K562 (cell line): Measurements from ENCODE around the gene SLC44A1. TPM values are rescaled to one million over a fixed set of nuclear protein-coding genes. Genes with fewer than 3 reads are reported as not detected.

Source experiments
- ATAC-seq: fragments of 200-7000 bp; cut with Tn5 transposase; 3 replicates; pipeline ENCODE4 v1.9.1; 2020; ENCODE audit warnings: moderate library complexity
- BruUV-seq: library from RNA; stranded (reverse); fragments of 400-500 nt; replicated peaks from 2 replicates; lab custom pipeline; 2021; lab: Mats Ljungman, UMichigan
- CTCF ChIA-PET: fragments of 300-600 bp; formaldehyde crosslinking; extraction: SDS; loops from one replicate; lab custom pipeline; 2021; ENCODE audit warnings: low intra/inter-chr PET ratio; lab: Yijun Ruan, JAX
- POLR2A ChIA-PET: fragments of 300-600, 350-650 bp; sonication (Branson Sonifier 250); formaldehyde crosslinking; extraction: SDS; loops from one replicate; lab custom pipeline; 2021; ENCODE audit warnings: antibody characterized with exemption, inconsistent platforms; lab: Yijun Ruan, JAX
- DNase-seq, 4 experiments: peaks; one replicate each; pipeline versions ENCODE4 v3.0.0 to v3.0.0-alpha.2; 2011 to 2018; ENCODE audit warnings: low spot score in 3 of 4, mixed read lengths in 3 of 4; ENCODE audit errors: extremely low read depth in 1 of 4
- FAIRE-seq: peaks from 2 replicates; lab custom pipeline; 2011; peaks lifted over from hg19 to GRCh38; lab: Jason Lieb, UNC
- H2AFZ ChIP-seq: 2 replicates; pipeline ENCODE4 v1.6.0; 2011; ENCODE audit warnings: low read depth, low read length, control low read depth, inconsistent platforms
- H3K27ac ChIP-seq: fragments of 200-600 bp; 3 replicates; pipeline ENCODE4 v1.8.0; 2011; ENCODE audit warnings: low read depth, mild to moderate bottlenecking, control low read depth, inconsistent platforms, low read length, moderate library complexity, mixed read lengths; ENCODE audit errors: extremely low read depth
- H3K27me3 ChIP-seq, 2 experiments: fragments of 300-600 bp in 1 of 2; 2 replicates in 1 of 2; 3 replicates in 1 of 2; pipeline versions ENCODE4 v1.6.0 to v1.8.0; 2011; ENCODE audit warnings: inconsistent platforms in 2 of 2, low read length in 2 of 2, mild to moderate bottlenecking in 1 of 2, mixed read lengths in 1 of 2, moderate library complexity in 1 of 2; ENCODE audit not compliant: control insufficient read depth in 2 of 2, insufficient read depth in 2 of 2
- H3K36me3 ChIP-seq: fragments of 300-600 bp; 3 replicates; pipeline ENCODE4 v1.8.0; 2011; ENCODE audit warnings: mild to moderate bottlenecking, low read length, inconsistent platforms; ENCODE audit not compliant: control insufficient read depth, insufficient read depth
- H3K4me1 ChIP-seq, 2 experiments: fragments of 200-600 bp in 1 of 2; replicated peaks in 1 of 2; 2 replicates in 1 of 2; 3 replicates in 1 of 2; pipeline versions ENCODE4 v1.5.1 to v1.8.0; 2011; ENCODE audit warnings: inconsistent platforms in 2 of 2, low read length in 2 of 2, mild to moderate bottlenecking in 1 of 2, mixed read lengths in 1 of 2, moderate library complexity in 1 of 2; ENCODE audit not compliant: control insufficient read depth in 2 of 2, insufficient read depth in 2 of 2
- H3K4me2 ChIP-seq: 2 replicates; pipeline ENCODE4 v1.6.1; 2011; ENCODE audit warnings: low read length, control low read depth, inconsistent platforms, mixed read lengths; ENCODE audit not compliant: insufficient read depth
- H3K4me3 ChIP-seq: fragments of 200-600 bp; sonication (generic), shearing (Covaris generic); 2 replicates; pipeline ENCODE4 v1.5.1; 2016; ENCODE audit warnings: control low read depth, inconsistent platforms
- H3K79me2 ChIP-seq: fragments of 200-600 bp; 3 replicates; pipeline ENCODE4 v1.8.0; 2011; ENCODE audit warnings: low read length, inconsistent platforms; ENCODE audit not compliant: control insufficient read depth, insufficient read depth
- H3K9ac ChIP-seq, 2 experiments: 2 replicates each; pipeline versions ENCODE4 v1.6.0 to v1.6.1; 2011; ENCODE audit warnings: low read depth in 2 of 2, low read length in 2 of 2, control low read depth in 1 of 2, inconsistent platforms in 1 of 2, mild to moderate bottlenecking in 1 of 2, mixed read lengths in 1 of 2; ENCODE audit not compliant: insufficient read depth in 1 of 2
- H3K9me1 ChIP-seq: one replicate; pipeline ENCODE4 v1.6.0; 2011; ENCODE audit warnings: inconsistent platforms, mild to moderate bottlenecking, low read length, moderate library complexity; ENCODE audit not compliant: control insufficient read depth, insufficient read depth
- H3K9me3 ChIP-seq: replicated peaks from 2 replicates; pipeline ENCODE4 v1.5.1; 2011; ENCODE audit warnings: low read depth, low read length, inconsistent platforms; ENCODE audit not compliant: control insufficient read depth, insufficient read depth
- H4K20me1 ChIP-seq: replicated peaks from 2 replicates; pipeline ENCODE4 v1.6.1; 2011; ENCODE audit warnings: low read length, inconsistent platforms, mixed read lengths; ENCODE audit not compliant: control insufficient read depth, insufficient read depth
- CEBPB ChIP-seq: fragments of 450-650 bp; IDR thresholded peaks from 2 replicates; pipeline ENCODE4 v1.6.1; 2016; ENCODE audit warnings: missing genetic modification characterization, missing compliant biosample characterization
- HNRNPH1 ChIP-seq: fragments of 200-400 bp; formaldehyde crosslinking; optimal IDR thresholded peaks from 2 replicates; pipeline ENCODE3; 2017; ENCODE audit warnings: low read depth, mild to moderate bottlenecking, low read length, moderate library complexity
- HSF4 ChIP-seq: fragments of 250-450 bp; sonication (Bioruptor Pico); IDR thresholded peaks from 2 replicates; pipeline ENCODE4 v2.1.2; 2022; ENCODE audit warnings: mild to moderate bottlenecking, moderate library complexity, borderline replicate concordance
- JUN ChIP-seq, 2 experiments: sonication (generic) in 1 of 2; formaldehyde crosslinking in 1 of 2; IDR thresholded peaks; 2 replicates each; pipeline versions ENCODE4 v1.6.1 to v1.8.0; 2012 to 2022; ENCODE audit warnings: borderline replicate concordance in 2 of 2, mild to moderate bottlenecking in 2 of 2, improper control_type of control experiment in 1 of 2, low read depth in 1 of 2, low read length in 1 of 2, missing genetic modification reagents in 1 of 2
- KDM2B ChIP-seq: fragments of 250-450 bp; sonication (Bioruptor Pico); IDR thresholded peaks from 2 replicates; pipeline ENCODE4 v1.8.0; 2021; ENCODE audit warnings: mild to moderate bottlenecking, moderate library complexity
- MAFF ChIP-seq: IDR thresholded peaks from 2 replicates; pipeline ENCODE4 v1.6.1; 2012; ENCODE audit warnings: low read length, improper control_type of control experiment
- NCOA2 ChIP-seq, 2 experiments: fragments of 450-650 bp; IDR thresholded peaks; 2 replicates each; pipeline ENCODE4 v1.6.1; 2018; ENCODE audit warnings: mild to moderate bottlenecking in 2 of 2, moderate library complexity in 1 of 2; ENCODE audit not compliant: partially characterized antibody in 2 of 2
- PHB ChIP-seq: fragments of 250-450 bp; sonication (Bioruptor Pico); IDR thresholded peaks from 2 replicates; pipeline ENCODE4 v1.5.0; 2021
- SIRT6 ChIP-seq: IDR thresholded peaks from one replicate; pipeline ENCODE4 v1.6.1; 2012; ENCODE audit warnings: low read depth, mild to moderate bottlenecking, control low read depth, inconsistent platforms, low read length, moderate library complexity
- SRF ChIP-seq, 2 experiments: fragments of 250-450, 450-650 bp in 1 of 2; sonication (Bioruptor Pico) in 1 of 2; sonication (generic) in 1 of 2; formaldehyde crosslinking; IDR thresholded peaks; 2 replicates each; pipeline versions ENCODE4 v1.5.0 to v1.5.1; 2020 to 2022; ENCODE audit warnings: mild to moderate bottlenecking in 1 of 2, missing genetic modification reagents in 1 of 2
- TFAM ChIP-seq: fragments of 250-450 bp; sonication (Bioruptor Pico); conservative IDR thresholded peaks from 2 replicates; pipeline ENCODE4 v1.5.0; 2021; ENCODE audit warnings: mild to moderate bottlenecking, moderate library complexity
- ZBTB7A ChIP-seq: IDR thresholded peaks from 2 replicates; pipeline ENCODE4 v1.6.1; 2011; ENCODE audit warnings: low read depth, mild to moderate bottlenecking, low read length, moderate library complexity, borderline replicate concordance; ENCODE audit not compliant: control insufficient read depth
- ZNF239 ChIP-seq: fragments of 250-450 bp; sonication (Bioruptor Pico); IDR thresholded peaks from 2 replicates; pipeline ENCODE4 v1.4.0; 2020; ENCODE audit warnings: mild to moderate bottlenecking
- ZNF263 ChIP-seq: sonication (generic); formaldehyde crosslinking; IDR thresholded peaks from 2 replicates; pipeline ENCODE4 v1.8.0; 2022; ENCODE audit warnings: mild to moderate bottlenecking, missing genetic modification reagents, borderline replicate concordance
- WGBS: fragments of 100-300 bp; shearing (Covaris generic); methylation state at CpG from one replicate; pipeline ENCODE4 v1.1.6; 2016; ENCODE audit warnings: low coverage, mixed read lengths; ENCODE audit not compliant: insufficient coverage; ENCODE audit errors: missing lambda C conversion rate; 5-methylcytosine and 5-hydroxymethylcytosine counted together
- in situ Hi-C: fragments of 300-500 bp; cut with MboI; formaldehyde crosslinking; loops from 4 replicates; pipeline ENCODE4 v1.15.0; 2018; ENCODE audit warnings: inconsistent platforms, mixed read lengths
- intact Hi-C: fragments of 100-400 bp; cut with micrococcal nuclease; formaldehyde crosslinking; loops from 2 replicates; pipeline ENCODE4 v1.14.2; 2022
- polyA plus RNA-seq, 8 experiments: library from polyadenylated mRNA; depleted of rRNA in 4 of 8; stranded (reverse) in 5 of 8; unstranded in 3 of 8; fragments of >200 nt; fragmentation: Nextera tagmentation in 2 of 8; fragmentation: Illumina TruSeq in 1 of 8; extraction: Ambion mirVana in 2 of 8; extraction: Trizol in 1 of 8; gene quantifications; 2 replicates each; pipeline versions ENCODE4 v1.2.1 to v1.2.3, GENCODE V29; 2011 to 2014; ENCODE audit warnings: inconsistent platforms in 1 of 8, missing spikeins in 1 of 8
- total RNA-seq, 7 experiments: library from RNA; depleted of rRNA in 6 of 7; stranded (reverse); fragments of >200 nt in 6 of 7; fragmentation: Illumina TruSeq in 2 of 7; extraction: Trizol in 2 of 7; gene quantifications; 2 replicates each; pipeline versions ENCODE4 v1.2.1 to v1.2.3, GENCODE V29; 2011 to 2021; ENCODE audit warnings: low replicate concordance in 1 of 7
- TF ChIP-seq, protein P1 (sequence below): sonication (generic); formaldehyde crosslinking; IDR thresholded peaks from 2 replicates; pipeline ENCODE4 v1.8.0; 2022; ENCODE audit warnings: missing genetic modification reagents, mild to moderate bottlenecking, moderate library complexity, borderline replicate concordance
- TF ChIP-seq, protein P2 (sequence below): fragments of 450-650 bp; IDR thresholded peaks from 2 replicates; pipeline ENCODE4 v1.6.1; 2017; ENCODE audit warnings: antibody characterized with exemption, mild to moderate bottlenecking

The SLC44A1 gene
- total and polyA plus RNA-seq, 9 of the 15 experiments (the other 6 are each of a cell fraction or from before 2014, with no cell fraction given) = 0.11 to 0.59 (median 0.30) TPM

DNA sequence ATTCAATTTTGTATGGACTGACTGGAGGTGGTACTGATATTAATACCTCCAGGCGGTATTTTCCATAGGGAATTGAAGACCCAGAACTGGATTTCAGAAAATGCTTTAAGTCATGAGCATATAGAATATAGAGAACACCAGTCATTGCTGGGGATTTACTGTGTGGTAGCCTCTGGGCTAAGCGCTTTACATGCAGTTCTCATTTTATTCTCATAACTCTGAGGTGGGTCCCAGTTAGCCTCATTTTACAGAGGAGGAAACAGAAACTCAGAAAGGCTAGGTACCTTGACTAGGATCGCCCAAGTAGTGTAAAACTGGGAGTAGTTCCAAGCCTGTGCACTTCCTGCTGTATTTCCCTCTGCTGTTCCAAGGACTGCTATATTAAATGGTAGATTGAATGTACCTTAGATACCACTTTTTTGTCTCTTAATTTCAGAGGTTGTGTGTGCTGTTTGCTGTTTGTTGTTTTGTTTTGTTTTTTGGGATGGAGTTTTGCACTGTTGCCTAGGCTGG, 13.8 kb downstream of the SLC44A1 start:
- ATAC-seq = no peak
- Histone ChIP-seq H3K4me3 (no peak overlapping the region), H3K9me3 (no peaks in the 10 kb centered on the region), H4K20me1 (no peaks in the 10 kb centered on the region), H3K9ac (no peak overlapping the region), H3K4me1 (no peaks in the 10 kb centered on the region), H3K36me3 (no peaks in the 10 kb centered on the region), H3K9me1 (no peaks in the 10 kb centered on the region), H3K27me3 (peaks cover 0 to 3% of the 10 kb centered on the region in 2 experiments; a peak in 3 of 5 replicates), H3K79me2 (no peaks in the 10 kb centered on the region), H3K4me2 (no peak overlapping the region), H3K27ac (no peak overlapping the region), H2AFZ (no peak overlapping the region)
- in situ Hi-C loops = no loop called here
- DNase-seq = no peak
- no TSS peak for BruUV-seq
- WGBS = 4% methylated on average over 3 of the region's 3 CpGs
- no peak for TF ChIP-seq ZNF239 (CRISPR knock-in tag)
- no peak for TF ChIP-seq SIRT6
- TF ChIP-seq ZNF263 (CRISPR knock-in tag) = no peak
- TF ChIP-seq NCOA2 (IDR thresholded peaks at IDR 0.05; ENCODE audit: partially characterized antibody in 2 of 2) = no peak
- no peak for TF ChIP-seq ZBTB7A
- no peak for TF ChIP-seq MAFF
- no peak for TF ChIP-seq PHB (CRISPR knock-in tag)
- no peak for TF ChIP-seq SRF (CRISPR knock-in tag; IDR thresholded peaks at IDR 0.05)
- TF ChIP-seq, protein P1, sequence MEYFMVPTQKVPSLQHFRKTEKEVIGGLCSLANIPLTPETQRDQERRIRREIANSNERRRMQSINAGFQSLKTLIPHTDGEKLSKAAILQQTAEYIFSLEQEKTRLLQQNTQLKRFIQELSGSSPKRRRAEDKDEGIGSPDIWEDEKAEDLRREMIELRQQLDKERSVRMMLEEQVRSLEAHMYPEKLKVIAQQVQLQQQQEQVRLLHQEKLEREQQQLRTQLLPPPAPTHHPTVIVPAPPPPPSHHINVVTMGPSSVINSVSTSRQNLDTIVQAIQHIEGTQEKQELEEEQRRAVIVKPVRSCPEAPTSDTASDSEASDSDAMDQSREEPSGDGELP = no peak
- no peak for TF ChIP-seq HNRNPH1
- TF ChIP-seq KDM2B (CRISPR knock-in tag) = no peak
- no peak for TF ChIP-seq JUN (IDR thresholded peaks at IDR 0.05; ENCODE audit: borderline replicate concordance, low read depth, low read length)
- no peak for TF ChIP-seq JUN (CRISPR knock-in tag; IDR thresholded peaks at IDR 0.05; ENCODE audit: borderline replicate concordance)
- TF ChIP-seq TFAM (CRISPR knock-in tag) = no peak
- TF ChIP-seq CEBPB = no peak
- TF ChIP-seq, protein P2, sequence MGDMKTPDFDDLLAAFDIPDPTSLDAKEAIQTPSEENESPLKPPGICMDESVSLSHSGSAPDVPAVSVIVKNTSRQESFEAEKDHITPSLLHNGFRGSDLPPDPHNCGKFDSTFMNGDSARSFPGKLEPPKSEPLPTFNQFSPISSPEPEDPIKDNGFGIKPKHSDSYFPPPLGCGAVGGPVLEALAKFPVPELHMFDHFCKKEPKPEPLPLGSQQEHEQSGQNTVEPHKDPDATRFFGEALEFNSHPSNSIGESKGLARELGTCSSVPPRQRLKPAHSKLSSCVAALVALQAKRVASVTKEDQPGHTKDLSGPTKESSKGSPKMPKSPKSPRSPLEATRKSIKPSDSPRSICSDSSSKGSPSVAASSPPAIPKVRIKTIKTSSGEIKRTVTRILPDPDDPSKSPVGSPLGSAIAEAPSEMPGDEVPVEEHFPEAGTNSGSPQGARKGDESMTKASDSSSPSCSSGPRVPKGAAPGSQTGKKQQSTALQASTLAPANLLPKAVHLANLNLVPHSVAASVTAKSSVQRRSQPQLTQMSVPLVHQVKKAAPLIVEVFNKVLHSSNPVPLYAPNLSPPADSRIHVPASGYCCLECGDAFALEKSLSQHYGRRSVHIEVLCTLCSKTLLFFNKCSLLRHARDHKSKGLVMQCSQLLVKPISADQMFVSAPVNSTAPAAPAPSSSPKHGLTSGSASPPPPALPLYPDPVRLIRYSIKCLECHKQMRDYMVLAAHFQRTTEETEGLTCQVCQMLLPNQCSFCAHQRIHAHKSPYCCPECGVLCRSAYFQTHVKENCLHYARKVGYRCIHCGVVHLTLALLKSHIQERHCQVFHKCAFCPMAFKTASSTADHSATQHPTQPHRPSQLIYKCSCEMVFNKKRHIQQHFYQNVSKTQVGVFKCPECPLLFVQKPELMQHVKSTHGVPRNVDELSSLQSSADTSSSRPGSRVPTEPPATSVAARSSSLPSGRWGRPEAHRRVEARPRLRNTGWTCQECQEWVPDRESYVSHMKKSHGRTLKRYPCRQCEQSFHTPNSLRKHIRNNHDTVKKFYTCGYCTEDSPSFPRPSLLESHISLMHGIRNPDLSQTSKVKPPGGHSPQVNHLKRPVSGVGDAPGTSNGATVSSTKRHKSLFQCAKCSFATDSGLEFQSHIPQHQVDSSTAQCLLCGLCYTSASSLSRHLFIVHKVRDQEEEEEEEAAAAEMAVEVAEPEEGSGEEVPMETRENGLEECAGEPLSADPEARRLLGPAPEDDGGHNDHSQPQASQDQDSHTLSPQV = no peak
- no peak for TF ChIP-seq HSF4 (CRISPR knock-in tag)
- POLR2A ChIA-PET = no interaction called here
- CTCF ChIA-PET = no interaction called here
- no peak for FAIRE-seq
- intact Hi-C loops = no loop called here
